Chondrocyte (in vitro differentiated cells): ENCODE measurements around the gene DCLRE1C. TPM values are rescaled to one million over a fixed set of nuclear protein-coding genes. Genes with fewer than 3 reads are reported as not detected.
"Not testable (repeated sequence)": the region's sequence is repeated elsewhere in the genome, so short reads cannot be mapped to it uniquely, and the experiment has no call there.

ENCODE experiments used
- DNase-seq: peaks from one replicate; pipeline ENCODE4 v3.0.0; 2021; ENCODE audit warnings: mixed read lengths, low spot score
- H3K27ac Mint-ChIP-seq: one replicate; pipeline ENCODE4 v1.8.0; 2021; ENCODE audit warnings: mild to moderate bottlenecking, moderate library complexity, mixed read lengths; ENCODE audit not compliant: unreplicated experiment
- H3K27me3 Mint-ChIP-seq: 2 replicates; pipeline ENCODE4 v1.8.0; 2021; ENCODE audit warnings: low read depth, mixed read lengths
- H3K36me3 Mint-ChIP-seq: 2 replicates; pipeline ENCODE4 v1.8.0; 2021; ENCODE audit warnings: low read depth, mixed read lengths
- H3K4me1 Mint-ChIP-seq: 2 replicates; pipeline ENCODE4 v1.8.0; 2021; ENCODE audit warnings: low read depth, mild to moderate bottlenecking, mixed read lengths
- H3K4me3 Mint-ChIP-seq: one replicate; pipeline ENCODE4 v1.8.0; 2021; ENCODE audit warnings: mild to moderate bottlenecking, moderate library complexity, mixed read lengths; ENCODE audit not compliant: unreplicated experiment
- H3K9me3 Mint-ChIP-seq: 2 replicates; pipeline ENCODE4 v1.8.0; 2021; ENCODE audit warnings: low read depth, mixed read lengths
- total RNA-seq: library from RNA; stranded (reverse); gene quantifications from 3 replicates; pipeline ENCODE4 v1.2.1, GENCODE V29; 2021
- TF ChIP-seq, protein P1 (sequence below): fragments of 200-600 bp; sonication (generic); IDR thresholded peaks from 2 replicates; pipeline ENCODE4 v1.5.0; 2021; ENCODE audit warnings: antibody characterized with exemption, mild to moderate bottlenecking, moderate library complexity

DCLRE1C gene
- total RNA-seq, 1 donor from 2014 or later, result 7.4 TPM

DNA sequence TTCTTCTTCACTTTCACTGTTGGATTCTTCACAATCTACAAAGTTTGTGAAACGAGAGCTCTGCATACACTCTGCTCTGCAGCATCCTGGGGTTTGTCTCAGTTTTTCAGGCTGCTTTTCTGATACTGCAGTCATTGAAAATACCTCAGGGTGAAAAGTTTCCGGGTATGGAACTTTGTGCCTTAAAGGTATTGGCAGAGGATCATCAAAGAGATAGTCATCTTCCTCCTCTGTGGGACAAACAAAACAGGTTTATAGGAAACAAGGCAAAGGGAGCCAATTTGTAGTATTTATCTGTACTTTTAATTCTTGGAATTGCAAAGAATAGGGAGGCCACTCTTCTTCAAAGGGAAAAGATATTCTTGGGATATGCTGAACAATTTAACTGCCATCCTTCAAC lies 44.8 kb downstream of the DCLRE1C start:
- TF ChIP-seq, protein P1, sequence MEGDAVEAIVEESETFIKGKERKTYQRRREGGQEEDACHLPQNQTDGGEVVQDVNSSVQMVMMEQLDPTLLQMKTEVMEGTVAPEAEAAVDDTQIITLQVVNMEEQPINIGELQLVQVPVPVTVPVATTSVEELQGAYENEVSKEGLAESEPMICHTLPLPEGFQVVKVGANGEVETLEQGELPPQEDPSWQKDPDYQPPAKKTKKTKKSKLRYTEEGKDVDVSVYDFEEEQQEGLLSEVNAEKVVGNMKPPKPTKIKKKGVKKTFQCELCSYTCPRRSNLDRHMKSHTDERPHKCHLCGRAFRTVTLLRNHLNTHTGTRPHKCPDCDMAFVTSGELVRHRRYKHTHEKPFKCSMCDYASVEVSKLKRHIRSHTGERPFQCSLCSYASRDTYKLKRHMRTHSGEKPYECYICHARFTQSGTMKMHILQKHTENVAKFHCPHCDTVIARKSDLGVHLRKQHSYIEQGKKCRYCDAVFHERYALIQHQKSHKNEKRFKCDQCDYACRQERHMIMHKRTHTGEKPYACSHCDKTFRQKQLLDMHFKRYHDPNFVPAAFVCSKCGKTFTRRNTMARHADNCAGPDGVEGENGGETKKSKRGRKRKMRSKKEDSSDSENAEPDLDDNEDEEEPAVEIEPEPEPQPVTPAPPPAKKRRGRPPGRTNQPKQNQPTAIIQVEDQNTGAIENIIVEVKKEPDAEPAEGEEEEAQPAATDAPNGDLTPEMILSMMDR, result no peak
- Mint-ChIP-seq H3K9me3 (peaks cover 6% of the 10 kb centered on the region), H3K36me3 (peaks cover 40% of the 10 kb centered on the region), H3K4me1 (no peaks in the 10 kb centered on the region), H3K27me3 (no peaks in the 10 kb centered on the region), H3K27ac (no peak overlapping the region), H3K4me3 (no peak overlapping the region)
- no peak for DNase-seq

DNA sequence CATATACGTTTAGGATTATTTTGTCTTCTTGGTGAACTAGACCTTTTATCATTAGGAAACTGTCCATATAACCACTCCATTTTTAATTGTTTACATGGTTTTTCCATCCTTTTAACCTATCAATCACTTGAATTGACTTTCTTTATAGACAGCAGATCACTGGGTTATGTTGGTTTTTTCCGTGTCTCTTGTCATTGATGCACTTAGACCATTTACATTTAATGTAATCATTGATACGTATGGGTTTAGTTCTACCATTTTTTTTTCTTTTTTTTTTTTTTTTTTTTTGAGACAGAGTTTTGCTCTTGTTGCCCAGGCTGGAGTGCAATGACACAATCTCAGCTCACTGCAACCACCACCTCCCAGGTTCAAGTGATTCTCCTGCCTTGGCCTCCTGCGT lies 46.3 kb downstream of the DCLRE1C start:
- H3K4me3 Mint-ChIP-seq, H3K4me1 Mint-ChIP-seq, H3K9me3 Mint-ChIP-seq, DNase-seq, H3K27ac Mint-ChIP-seq, H3K27me3 Mint-ChIP-seq: not testable (repeated sequence)
- peaks cover 31% of the 10 kb centered on the region for H3K36me3 Mint-ChIP-seq

DNA sequence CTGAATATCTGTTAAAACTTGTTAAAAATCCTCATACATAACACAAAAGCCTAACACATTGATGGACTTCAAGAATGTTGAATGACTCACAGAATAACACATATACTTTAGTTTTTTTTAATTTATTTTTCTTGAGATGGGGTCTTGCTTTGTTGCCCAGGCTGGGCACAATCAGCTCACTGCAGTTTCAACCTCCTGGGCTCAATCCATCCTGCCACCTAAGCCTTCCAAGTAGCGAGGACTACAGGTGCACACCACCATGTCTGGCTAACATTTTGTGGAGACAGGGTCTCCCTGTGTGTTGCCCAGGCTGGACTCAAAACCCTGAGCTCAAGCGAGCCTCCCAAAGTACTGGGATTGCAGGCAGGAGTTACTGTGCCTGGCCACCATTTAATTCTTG lies 47.1 kb downstream of the DCLRE1C start:
- TF ChIP-seq, protein P1, result no peak
- Mint-ChIP-seq H3K27me3 (no peaks in the 10 kb centered on the region), H3K36me3 (peaks cover 29% of the 10 kb centered on the region), H3K4me3 (no peak overlapping the region), H3K27ac (no peak overlapping the region), H3K9me3 (peaks cover 6% of the 10 kb centered on the region), H3K4me1 (no peaks in the 10 kb centered on the region)
- DNase-seq, result no peak

DNA sequence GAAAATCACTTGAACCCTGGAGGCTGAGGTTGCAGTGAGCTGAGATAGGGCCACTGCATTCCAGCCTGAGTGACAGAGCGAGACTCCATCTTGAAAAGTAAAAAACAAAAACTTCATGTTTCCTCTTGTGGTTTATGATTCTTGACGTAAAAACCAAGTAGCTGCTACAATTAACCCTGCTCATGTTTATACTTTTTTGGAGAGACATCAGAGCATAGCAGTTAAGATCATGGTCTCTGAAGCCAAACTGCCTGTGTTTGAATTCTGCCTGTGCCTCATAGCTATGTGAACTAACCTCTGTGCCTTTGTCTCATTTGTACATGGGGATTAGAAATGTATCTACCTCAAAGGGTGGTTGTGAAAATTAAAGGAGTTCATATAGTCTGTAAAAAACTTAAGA lies 48.0 kb downstream of the DCLRE1C start:
- Mint-ChIP-seq H3K4me1 (no peaks in the 10 kb centered on the region), H3K36me3 (peaks cover 22% of the 10 kb centered on the region), H3K27me3 (no peaks in the 10 kb centered on the region), H3K27ac (no peak overlapping the region), H3K9me3 (peaks cover 6% of the 10 kb centered on the region), H3K4me3 (no peak overlapping the region)
- TF ChIP-seq, protein P1, result no peak
- DNase-seq, result no peak

DNA sequence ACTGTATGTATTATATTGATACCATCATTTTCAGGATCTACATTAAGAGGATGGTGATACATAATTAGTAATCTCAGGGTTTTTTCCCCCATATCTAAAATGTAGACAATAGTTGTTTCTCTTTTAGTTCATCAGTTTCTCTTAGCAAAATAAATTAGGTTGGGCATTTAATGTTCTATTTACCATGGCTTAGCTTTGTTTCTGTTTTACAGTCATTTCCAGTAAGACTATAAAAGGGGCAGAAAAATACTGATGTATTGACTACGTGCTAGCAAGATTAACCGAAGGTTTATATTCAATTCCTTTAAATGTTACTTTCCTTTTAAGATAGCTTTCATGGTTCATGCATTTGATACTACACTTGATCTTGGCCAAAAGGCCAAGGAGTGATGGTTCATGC lies 49.0 kb downstream of the DCLRE1C start:
- Mint-ChIP-seq H3K27me3 (no peaks in the 10 kb centered on the region), H3K27ac (no peak overlapping the region), H3K4me1 (no peaks in the 10 kb centered on the region), H3K9me3 (peaks cover 6% of the 10 kb centered on the region), H3K36me3 (peaks cover 19% of the 10 kb centered on the region), H3K4me3 (no peak overlapping the region)
- TF ChIP-seq, protein P1, result no peak
- no peak for DNase-seq

DNA sequence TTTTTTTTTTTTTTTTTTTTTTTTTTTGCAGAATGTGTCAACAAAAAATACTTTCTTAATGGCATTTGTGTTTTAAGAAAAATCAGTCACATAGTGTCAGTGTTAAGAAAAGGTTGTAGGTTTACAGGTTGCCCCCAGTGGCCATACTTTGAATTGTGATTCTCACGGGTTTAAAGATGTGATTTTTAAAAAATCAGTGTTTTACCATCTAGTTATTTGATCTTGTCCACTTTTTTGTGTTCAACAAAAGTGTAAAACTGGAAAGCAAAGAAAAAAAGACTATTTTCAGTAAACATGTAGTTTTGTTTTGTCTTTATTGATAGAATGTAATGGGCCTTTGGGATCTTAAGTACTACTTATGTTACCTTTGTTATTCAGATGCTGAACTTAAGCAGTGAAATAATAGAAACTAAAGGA lies 49.6 kb downstream of the DCLRE1C start:
- peaks cover 19% of the 10 kb centered on the region for H3K36me3 Mint-ChIP-seq
- no peak overlapping the region for H3K4me3 Mint-ChIP-seq
- H3K9me3 Mint-ChIP-seq, result peaks cover 6% of the 10 kb centered on the region
- DNase-seq, result no peak
- TF ChIP-seq, protein P1, result peak; percentile 80
- no peaks in the 10 kb centered on the region for H3K4me1 Mint-ChIP-seq
- no peak overlapping the region for H3K27ac Mint-ChIP-seq
- no peaks in the 10 kb centered on the region for H3K27me3 Mint-ChIP-seq
